Tibial artery (tissue), 4 donors: ENCODE results near the gene RAD51B.

Source experiments
- DNase-seq, 2 donors: peaks; one replicate each; pipeline ENCODE4 v3.0.0-alpha.2; 2019
- H3K27ac ChIP-seq, 2 donors: fragments of 200-600 bp; sonication (generic) in 1 of 2; 1 replicate in 1 of 2; 2 replicates in 1 of 2; pipeline ENCODE4 v1.5.1; 2018 to 2019; ENCODE audit warnings: mild to moderate bottlenecking in 1 of 2
- H3K27me3 ChIP-seq, 2 donors: fragments of 200-600 bp; sonication (generic) in 1 of 2; one replicate each; pipeline versions ENCODE4 v1.5.1 to v1.6.0; 2016 to 2019
- H3K36me3 ChIP-seq, 3 donors: fragments of 200-600 bp; sonication (generic) in 2 of 3; one replicate each; pipeline ENCODE4 v1.5.1; 2016 to 2019; ENCODE audit warnings: mild to moderate bottlenecking in 2 of 3
- H3K4me1 ChIP-seq, 4 donors: fragments of 200-600 bp; sonication (generic) in 2 of 4; 1 replicate in 3 of 4; 2 replicates in 1 of 4; pipeline ENCODE4 v1.5.1; 2016 to 2019
- H3K4me3 ChIP-seq, 2 donors: fragments of 200-600 bp; sonication (generic) in 1 of 2; 1 replicate in 1 of 2; 2 replicates in 1 of 2; pipeline ENCODE4 v1.5.1; 2018 to 2019; ENCODE audit warnings: mild to moderate bottlenecking in 2 of 2
- H3K9me3 ChIP-seq, 3 donors: fragments of 200-600 bp; sonication (generic) in 1 of 3; one replicate each; pipeline ENCODE4 v1.5.1; 2016 to 2019
- CTCF ChIP-seq, 2 experiments: fragments of 200-600 bp in 1 of 2; fragments of 450-650 bp in 1 of 2; IDR thresholded peaks; one replicate each; pipeline ENCODE4 v1.5.1; 2017 to 2019; ENCODE audit warnings: antibody characterized with exemption in 2 of 2, mild to moderate bottlenecking in 1 of 2, moderate library complexity in 1 of 2
- intact Hi-C: fragments of 100-400 bp; cut with DNase I; formaldehyde crosslinking; loops from one replicate; pipeline ENCODE4 v1.15.0; 2023; ENCODE audit warnings: low total_unique reads

Gene RAD51B

GRCh38 chr14:68609012-68609411 is 789.4 kb downstream of the RAD51B start:
- H3K27ac ChIP-seq, result no peak overlapping the region
- H3K4me3 ChIP-seq, result no peak overlapping the region
- H3K9me3 ChIP-seq, result peaks cover 0 to 8% (median 0%) of the 10 kb centered on the region in 3 donors
- H3K27me3 ChIP-seq, result no peaks in the 10 kb centered on the region
- intact Hi-C loops, result no loop called here
- TF ChIP-seq CTCF (IDR thresholded peaks at IDR 0.05), result no peak
- DNase-seq, result peak in 1 of 2 donors; percentile 55
- H3K4me1 ChIP-seq, result peaks cover 3 to 27% (median 18%) of the 10 kb centered on the region in 4 donors
- H3K36me3 ChIP-seq, result no peaks in the 10 kb centered on the region

GRCh38 chr14:68610251-68610793 is 790.7 kb downstream of the RAD51B start:
- Histone ChIP-seq H3K4me1 (peaks cover 3 to 27% (median 18%) of the 10 kb centered on the region in 4 donors), H3K36me3 (no peaks in the 10 kb centered on the region), H3K27me3 (no peaks in the 10 kb centered on the region), H3K9me3 (peaks cover 0 to 20% (median 0%) of the 10 kb centered on the region in 3 donors), H3K4me3 (no peak overlapping the region), H3K27ac (no peak overlapping the region)
- intact Hi-C loops, result no loop called here
- peak in 1 of 2 donors; percentile 54 for DNase-seq
- no peak for TF ChIP-seq CTCF (IDR thresholded peaks at IDR 0.05)

- intact Hi-C loops, result no loop called here
- H3K4me1 ChIP-seq, result peaks cover 3 to 27% (median 18%) of the 10 kb centered on the region in 4 donors
Observed at GRCh38 chr14:68611599-68611998, 792.0 kb downstream of the RAD51B start.

GRCh38 chr14:68612049-68612448 is 792.5 kb downstream of the RAD51B start:
- H3K4me1 ChIP-seq, result peaks cover 3 to 25% (median 17%) of the 10 kb centered on the region in 4 donors
- H3K27me3 ChIP-seq, result no peaks in the 10 kb centered on the region
- peak overlapping the region; percentile 65 to 68 for H3K27ac ChIP-seq
- peaks cover 0 to 3% (median 0%) of the 10 kb centered on the region in 3 donors for H3K36me3 ChIP-seq
- TF ChIP-seq CTCF (IDR thresholded peaks at IDR 0.05), result no peak
- DNase-seq, result peak in 1 of 2 donors; percentile 66
- intact Hi-C loops, result no loop called here
- H3K9me3 ChIP-seq, result peaks cover 0 to 37% (median 9%) of the 10 kb centered on the region in 3 donors
- no peak overlapping the region for H3K4me3 ChIP-seq

More at GRCh38 chr14:68611599-68611998, 792.0 kb downstream of the RAD51B start:
- H3K27ac ChIP-seq, result peak overlapping the region; percentile 65 to 68
- no peak for TF ChIP-seq CTCF (IDR thresholded peaks at IDR 0.05)
- no peak overlapping the region for H3K4me3 ChIP-seq
- peaks cover 0 to 33% (median 7%) of the 10 kb centered on the region in 3 donors for H3K9me3 ChIP-seq
- peak in 1 of 2 donors; percentile 25 for DNase-seq
- no peaks in the 10 kb centered on the region for H3K27me3 ChIP-seq
- H3K36me3 ChIP-seq, result no peaks in the 10 kb centered on the region

- H3K4me3 ChIP-seq, result no peak overlapping the region
- H3K9me3 ChIP-seq, result peaks cover 0 to 42% (median 9%) of the 10 kb centered on the region in 3 donors
- H3K36me3 ChIP-seq, result peaks cover 0 to 6% (median 0%) of the 10 kb centered on the region in 3 donors
- H3K27ac ChIP-seq, result no peak overlapping the region
- intact Hi-C loops, result no loop called here
- H3K27me3 ChIP-seq, result no peaks in the 10 kb centered on the region
- no peak for DNase-seq
- H3K4me1 ChIP-seq, result peaks cover 0 to 32% (median 16%) of the 10 kb centered on the region in 4 donors
- TF ChIP-seq CTCF (IDR thresholded peaks at IDR 0.05), result no peak
Observed at GRCh38 chr14:68616221-68616902, 796.8 kb downstream of the RAD51B start.
